Adrenal gland (tissue), 12 donors: ENCODE data around the gene XYLT1. TPM values are rescaled to one million over a fixed set of nuclear protein-coding genes. Genes with fewer than 3 reads are reported as not detected.

ENCODE experiments used
- DNase-seq, 7 donors: peaks; one replicate each; pipeline ENCODE4 v3.0.0-alpha.2; 2019 to 2020
- H3K27ac ChIP-seq, 5 donors: fragments of 200-600 bp; sonication (generic) in 4 of 5; 1 replicate in 3 of 5; 2 replicates in 2 of 5; pipeline versions ENCODE4 v1.5.1 to v1.8.0; 2016 to 2020; ENCODE audit warnings: mild to moderate bottlenecking in 1 of 5
- H3K27me3 ChIP-seq: fragments of 200-600 bp; 2 replicates; pipeline ENCODE4 v1.8.0; 2021
- H3K36me3 ChIP-seq, 2 donors: fragments of 200-600 bp; replicated peaks in 1 of 2; 1 replicate in 1 of 2; 2 replicates in 1 of 2; pipeline versions ENCODE4 v1.5.1 to v1.8.0; 2018 to 2022
- H3K4me1 ChIP-seq, 2 donors: fragments of 200-600 bp; replicated peaks in 1 of 2; 1 replicate in 1 of 2; 2 replicates in 1 of 2; pipeline versions ENCODE4 v1.5.1 to v1.8.0; 2018 to 2021
- H3K4me3 ChIP-seq, 4 donors: fragments of 200-600 bp; sonication (generic) in 3 of 4; one replicate each; pipeline ENCODE4 v1.5.1; 2016 to 2018
- H3K9me3 ChIP-seq, 3 donors: fragments of 200-600 bp; sonication (generic) in 1 of 3; replicated peaks in 1 of 3; 1 replicate in 2 of 3; 2 replicates in 1 of 3; pipeline versions ENCODE4 v1.5.1 to v1.8.0; 2016 to 2021
- CTCF ChIP-seq, 6 experiments: fragments of 450-650 bp in 4 of 6; fragments of 200-600 bp in 2 of 6; sonication (generic) in 1 of 6; IDR thresholded peaks; 1 replicate in 5 of 6; 2 replicates in 1 of 6; pipeline versions ENCODE4 v1.5.1 to v1.8.0; 2016 to 2021; ENCODE audit warnings: antibody characterized with exemption in 6 of 6, mild to moderate bottlenecking in 2 of 6, moderate library complexity in 1 of 6
- POLR2A ChIP-seq, 2 donors: fragments of 450-650 bp; IDR thresholded peaks; one replicate each; pipeline ENCODE4 v1.6.1; 2017; ENCODE audit warnings: antibody characterized with exemption in 2 of 2, mild to moderate bottlenecking in 2 of 2, moderate library complexity in 1 of 2
- WGBS, 4 donors: extraction: QIAGEN DNeasy Blood & Tissue Kit in 2 of 4; methylation state at CpG; one replicate each; pipeline versions ENCODE4 v1.1.5 to v1.1.7; 2013 to 2017; 5-methylcytosine and 5-hydroxymethylcytosine counted together
- intact Hi-C, 2 donors: fragments of 100-400 bp; cut with DNase I; formaldehyde crosslinking; loops; one replicate each; pipeline versions ENCODE4 v1.14.1 to v1.15.0; 2022 to 2023
- polyA plus RNA-seq, 3 donors: library from polyadenylated mRNA; stranded (reverse); fragments of 200-250 nt in 2 of 3; fragments of 350-450 nt in 1 of 3; fragmentation: Illumina TruSeq in 1 of 3; extraction: RNeasy Lipid Tissue Mini Kit (QIAGEN cat#74804) in 1 of 3; gene quantifications; one replicate each; pipeline ENCODE4 v1.2.3, GENCODE V29; 2013 to 2014
- total RNA-seq, 9 donors: library from RNA; depleted of rRNA in 4 of 9; stranded (reverse); fragments of >200 nt in 4 of 9; fragments of 120-200 nt in 1 of 9; fragmentation: NEBNext Ultra II Directional in 1 of 9; extraction: Animal tissue kit (Norgen Biotek cat#: 25700) in 1 of 9; gene quantifications; one replicate each; pipeline versions ENCODE4 v1.1.0 to v1.2.4, GENCODE V29; 2013 to 2023
- donor health status: healthy with polysubstance abuse.
- donor health status: Bipolar disorder and iron deficiency.
- donor health status: DM: yes; HTN: yes; CAD: no.
- donor health status: DM: no; HTN: no; CAD: no.
- donor health status: DM: no; HTN: no; CAD: no.
- donor health status: DM: yes; HTN: yes; CAD: no.

The XYLT1 gene
- total and polyA plus RNA-seq, 12 donors, result 1.3 to 67.6 (median 16.8) TPM

GRCh38 chr16:17329391-17329790, 141.4 kb downstream of the XYLT1 start:
- no peak for TF ChIP-seq POLR2A (IDR thresholded peaks at IDR 0.05)
- H3K4me1 ChIP-seq, result peaks cover 0 to 9% of the 10 kb centered on the region in 2 donors
- no peaks in the 10 kb centered on the region for H3K9me3 ChIP-seq
- H3K27me3 ChIP-seq, result no peaks in the 10 kb centered on the region
- WGBS, 4 donors, result 77 to 90% (median 80%) methylated on average over 5 of the region's 5 CpGs
- intact Hi-C loops, result no loop called here
- no peak overlapping the region for H3K4me3 ChIP-seq
- no peaks in the 10 kb centered on the region for H3K36me3 ChIP-seq
- DNase-seq, result no peak
- peak overlapping the region in 2 of 5 donors; percentile 27 to 54 for H3K27ac ChIP-seq

GRCh38 chr16:17328932-17329331, 141.8 kb downstream of the XYLT1 start:
- 67 to 79% (median 70%) methylated on average over 9 of the region's 9 CpGs for WGBS, 4 donors
- Histone ChIP-seq H3K4me3 (no peak overlapping the region), H3K9me3 (no peaks in the 10 kb centered on the region), H3K36me3 (no peaks in the 10 kb centered on the region), H3K27me3 (no peaks in the 10 kb centered on the region), H3K4me1 (peaks cover 0 to 9% of the 10 kb centered on the region in 2 donors), H3K27ac (peak overlapping the region in 2 of 5 donors; percentile 27 to 54)
- intact Hi-C loops, result no loop called here
- TF ChIP-seq CTCF (IDR thresholded peaks at IDR 0.05), result no peak
- no peak for TF ChIP-seq POLR2A (IDR thresholded peaks at IDR 0.05)
- DNase-seq, result peak in 1 of 7 donors; percentile 83

- intact Hi-C loops, result no loop called here
- H3K4me1 ChIP-seq, result peaks cover 0 to 12% of the 10 kb centered on the region in 2 donors
- TF ChIP-seq POLR2A (IDR thresholded peaks at IDR 0.05) (no peak), CTCF (IDR thresholded peaks at IDR 0.05) (no peak)
Measured at GRCh38 chr16:17327664-17328335, 143.0 kb downstream of the XYLT1 start.

GRCh38 chr16:17325476-17326143, 145.2 kb downstream of the XYLT1 start:
- no peaks in the 10 kb centered on the region for H3K9me3 ChIP-seq
- 84 to 89% (median 88%) methylated on average over 8 of the region's 8 CpGs for WGBS, 4 donors
- TF ChIP-seq CTCF (IDR thresholded peaks at IDR 0.05), result no peak
- no peak for TF ChIP-seq POLR2A (IDR thresholded peaks at IDR 0.05)
- peaks cover 0 to 18% of the 10 kb centered on the region in 2 donors for H3K4me1 ChIP-seq
- no peaks in the 10 kb centered on the region for H3K36me3 ChIP-seq
- H3K27ac ChIP-seq, result no peak overlapping the region
- H3K4me3 ChIP-seq, result no peak overlapping the region
- no peaks in the 10 kb centered on the region for H3K27me3 ChIP-seq
- no peak for DNase-seq
- intact Hi-C loops, result no loop called here

More at GRCh38 chr16:17327664-17328335, 143.0 kb downstream of the XYLT1 start:
- Histone ChIP-seq H3K9me3 (no peaks in the 10 kb centered on the region), H3K27me3 (no peaks in the 10 kb centered on the region), H3K27ac (peak overlapping the region in 2 of 5 donors; percentile 24 to 28), H3K4me3 (no peak overlapping the region), H3K36me3 (no peaks in the 10 kb centered on the region)
- 89 to 96% (median 89%) methylated on average over 9 to 10 of the region's 10 CpGs for WGBS, 4 donors
- DNase-seq, result no peak
